Thyroid gland (tissue), 4 donors: ENCODE measurements around the gene VAV3.

ENCODE experiments used
- POLR2A ChIP-seq, 2 donors: fragments of 450-650 bp; IDR thresholded peaks; one replicate each; pipeline ENCODE4 v1.6.1; 2017; ENCODE audit warnings: antibody characterized with exemption in 2 of 2, mild to moderate bottlenecking in 2 of 2, moderate library complexity in 1 of 2
- TF ChIP-seq, protein P1 (sequence below), 6 experiments: fragments of 200-600 bp in 3 of 6; fragments of 450-650 bp in 3 of 6; sonication (generic) in 3 of 6; IDR thresholded peaks; one replicate each; pipeline ENCODE4 v1.5.1; 2016 to 2019; ENCODE audit warnings: antibody characterized with exemption in 6 of 6, mild to moderate bottlenecking in 2 of 6, inconsistent platforms in 1 of 6, moderate library complexity in 1 of 6

- TF ChIP-seq POLR2A (IDR thresholded peaks at IDR 0.05): no peak
- TF ChIP-seq, protein P1, sequence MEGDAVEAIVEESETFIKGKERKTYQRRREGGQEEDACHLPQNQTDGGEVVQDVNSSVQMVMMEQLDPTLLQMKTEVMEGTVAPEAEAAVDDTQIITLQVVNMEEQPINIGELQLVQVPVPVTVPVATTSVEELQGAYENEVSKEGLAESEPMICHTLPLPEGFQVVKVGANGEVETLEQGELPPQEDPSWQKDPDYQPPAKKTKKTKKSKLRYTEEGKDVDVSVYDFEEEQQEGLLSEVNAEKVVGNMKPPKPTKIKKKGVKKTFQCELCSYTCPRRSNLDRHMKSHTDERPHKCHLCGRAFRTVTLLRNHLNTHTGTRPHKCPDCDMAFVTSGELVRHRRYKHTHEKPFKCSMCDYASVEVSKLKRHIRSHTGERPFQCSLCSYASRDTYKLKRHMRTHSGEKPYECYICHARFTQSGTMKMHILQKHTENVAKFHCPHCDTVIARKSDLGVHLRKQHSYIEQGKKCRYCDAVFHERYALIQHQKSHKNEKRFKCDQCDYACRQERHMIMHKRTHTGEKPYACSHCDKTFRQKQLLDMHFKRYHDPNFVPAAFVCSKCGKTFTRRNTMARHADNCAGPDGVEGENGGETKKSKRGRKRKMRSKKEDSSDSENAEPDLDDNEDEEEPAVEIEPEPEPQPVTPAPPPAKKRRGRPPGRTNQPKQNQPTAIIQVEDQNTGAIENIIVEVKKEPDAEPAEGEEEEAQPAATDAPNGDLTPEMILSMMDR (IDR thresholded peaks at IDR 0.05): no peak
Measured at GRCh38 chr1:107963008-107963407, 2.0 kb downstream of the VAV3 start.
